H1 (cell line): ENCODE results near the gene BACE1. TPM values are rescaled to one million over a fixed set of nuclear protein-coding genes. Genes with fewer than 3 reads are reported as not detected.

Source experiments
- HDAC2 ChIP-seq, 2 experiments: fragments of 300-600 bp in 1 of 2; sonication (generic) in 1 of 2; IDR thresholded peaks; 2 replicates each; pipeline ENCODE4 v1.6.1; 2011 to 2012; ENCODE audit warnings: low read depth in 2 of 2, low read length in 2 of 2, mild to moderate bottlenecking in 2 of 2, moderate library complexity in 2 of 2, borderline replicate concordance in 1 of 2, inconsistent platforms in 1 of 2
- POLR2AphosphoS5 ChIP-seq: IDR thresholded peaks from 2 replicates; pipeline ENCODE4 v1.6.1; 2011; ENCODE audit warnings: low read depth, low read length
- RBBP5 ChIP-seq: IDR thresholded peaks from 2 replicates; pipeline ENCODE4 v1.7.1; 2012; ENCODE audit warnings: low read depth, mild to moderate bottlenecking, inconsistent platforms, low read length, moderate library complexity, borderline replicate concordance
- ZNF274 ChIP-seq: IDR thresholded peaks from 2 replicates; pipeline ENCODE4 v1.7.0; 2012; ENCODE audit warnings: low read length, borderline replicate concordance; ENCODE audit errors: extremely low read depth
- polyA plus RNA-seq, 7 experiments: library from polyadenylated mRNA; depleted of rRNA in 3 of 7; stranded (reverse) in 5 of 7; unstranded in 2 of 7; fragments of >200 nt in 5 of 7; fragments of 200-250 nt in 2 of 7; gene quantifications; 1 replicate in 5 of 7; 2 replicates in 1 of 7; 4 replicates in 1 of 7; pipeline versions ENCODE4 v1.2.1 to v1.2.3, GENCODE V29; 2011 to 2013; ENCODE audit warnings: missing spikeins in 2 of 7, mixed read lengths in 2 of 7
- total RNA-seq: library from RNA; stranded (reverse); fragmentation: NEBNext Ultra II Directional; extraction: Animal tissue kit (Norgen Biotek cat#: 25700); gene quantifications from 2 replicates; pipeline ENCODE4 v1.2.1, GENCODE V29; 2021

The BACE1 gene
- total and polyA plus RNA-seq, 2 of the 8 experiments (the other 6 are each of a cell fraction or from before 2014, with no cell fraction given), result 7.7 to 7.9 TPM

- TF ChIP-seq ZNF274 (no peak), RBBP5 (no peak), HDAC2 (IDR thresholded peaks at IDR 0.05; ENCODE audit: borderline replicate concordance in 1 of 2, low read depth in 2 of 2, low read length in 2 of 2) (no peak), POLR2AphosphoS5 (no peak)
Measured at GRCh38 chr11:117255966-117256365, 60.1 kb downstream of the BACE1 start (continued).
